Measurements from ENCODE around the gene ARAP2.

ARAP2 gene

GRCh38 chr4:36180206-36180605, 64.1 kb downstream of the ARAP2 start:
- no peak for DNase-seq (ENCODE audit: low spot score)

GRCh38 chr4:36178484-36178883, 65.8 kb downstream of the ARAP2 start:
- no peak for DNase-seq (ENCODE audit: low spot score)

GRCh38 chr4:36177946-36178345, 66.4 kb downstream of the ARAP2 start:
- DNase-seq (ENCODE audit: low spot score) = no peak

- DNase-seq (ENCODE audit: low spot score) = no peak
Observed at GRCh38 chr4:36174570-36174969, 69.7 kb downstream of the ARAP2 start.

GRCh38 chr4:36173905-36174304, 70.4 kb downstream of the ARAP2 start:
- DNase-seq (ENCODE audit: low spot score) = no peak

GRCh38 chr4:36172656-36173055, 71.7 kb downstream of the ARAP2 start:
- no peak for DNase-seq (ENCODE audit: low spot score)

GRCh38 chr4:36168127-36168878, 76.0 kb downstream of the ARAP2 start:
- DNase-seq (ENCODE audit: low spot score) = no peak

- DNase-seq (ENCODE audit: low spot score) = no peak
Observed at GRCh38 chr4:36165631-36166005, 78.7 kb downstream of the ARAP2 start.

- no peak for DNase-seq (ENCODE audit: low spot score)
Observed at GRCh38 chr4:36164900-36165630, 79.2 kb downstream of the ARAP2 start.

GRCh38 chr4:36163198-36163597, 81.1 kb downstream of the ARAP2 start:
- DNase-seq (ENCODE audit: low spot score) = no peak

- DNase-seq (ENCODE audit: low spot score) = no peak
Observed at GRCh38 chr4:36159208-36159607, 85.1 kb downstream of the ARAP2 start.

- DNase-seq (ENCODE audit: low spot score) = no peak
Observed at GRCh38 chr4:36152735-36153134, 91.6 kb downstream of the ARAP2 start.

GRCh38 chr4:36142504-36142903, 101.8 kb downstream of the ARAP2 start:
- DNase-seq (ENCODE audit: low spot score) = no peak

GRCh38 chr4:36141186-36141585, 103.1 kb downstream of the ARAP2 start:
- DNase-seq (ENCODE audit: low spot score) = no peak

- DNase-seq (ENCODE audit: low spot score) = no peak
Observed at GRCh38 chr4:36140421-36140820, 103.9 kb downstream of the ARAP2 start.

- DNase-seq (ENCODE audit: low spot score) = no peak
Observed at GRCh38 chr4:36138220-36138619, 106.1 kb downstream of the ARAP2 start.

- no peak for DNase-seq (ENCODE audit: low spot score)
Observed at GRCh38 chr4:36137336-36137735, 107.0 kb downstream of the ARAP2 start.

GRCh38 chr4:36133658-36134057, 110.7 kb downstream of the ARAP2 start:
- no peak for DNase-seq (ENCODE audit: low spot score)

GRCh38 chr4:36133086-36133485, 111.2 kb downstream of the ARAP2 start:
- no peak for DNase-seq (ENCODE audit: low spot score)

- no peak for DNase-seq (ENCODE audit: low spot score)
Observed at GRCh38 chr4:36130641-36131040, 113.7 kb downstream of the ARAP2 start.

GRCh38 chr4:36128689-36129088, 115.6 kb downstream of the ARAP2 start:
- DNase-seq (ENCODE audit: low spot score) = no peak

- no peak for DNase-seq (ENCODE audit: low spot score)
Observed at GRCh38 chr4:36123906-36124305, 120.4 kb downstream of the ARAP2 start.

GRCh38 chr4:36115312-36115711, 129.0 kb downstream of the ARAP2 start:
- no peak for DNase-seq (ENCODE audit: low spot score)

GRCh38 chr4:36111172-36111571, 133.1 kb downstream of the ARAP2 start:
- DNase-seq (ENCODE audit: low spot score) = no peak
